A549 (cell line): ENCODE data around the gene TARP.

Experiments
- CTCF ChIP-seq: fragments of >200 bp; sonication (Bioruptor Twin); formaldehyde crosslinking; IDR thresholded peaks from 3 replicates; pipeline ENCODE4 v1.5.1; 2016
- FOSL2 ChIP-seq, 2 experiments: fragments of 450-650 bp in 1 of 2; fragments of >200 bp in 1 of 2; sonication (Bioruptor Twin) in 1 of 2; formaldehyde crosslinking; IDR thresholded peaks; 2 replicates each; pipeline versions ENCODE4 v1.5.0 to v1.6.1; 2016 to 2020; ENCODE audit warnings: mild to moderate bottlenecking in 1 of 2, moderate library complexity in 1 of 2
- JUNB ChIP-seq: fragments of >200 bp; sonication (Bioruptor Twin); formaldehyde crosslinking; IDR thresholded peaks from 2 replicates; pipeline ENCODE4 v1.6.1; 2016
- PBX3 ChIP-seq: IDR thresholded peaks from 2 replicates; pipeline ENCODE4 v1.6.1; 2012

- TF ChIP-seq JUNB (no peak), FOSL2 (IDR thresholded peaks at IDR 0.05) (no peak), FOSL2 (CRISPR knock-in tag; IDR thresholded peaks at IDR 0.05) (no peak), PBX3 (no peak), CTCF (no peak)
Measured at GRCh38 chr7:38242814-38243213, 30.6 kb downstream of the TARP start.
